Measurements from ENCODE around the gene SORBS1.

SORBS1 gene

DNA sequence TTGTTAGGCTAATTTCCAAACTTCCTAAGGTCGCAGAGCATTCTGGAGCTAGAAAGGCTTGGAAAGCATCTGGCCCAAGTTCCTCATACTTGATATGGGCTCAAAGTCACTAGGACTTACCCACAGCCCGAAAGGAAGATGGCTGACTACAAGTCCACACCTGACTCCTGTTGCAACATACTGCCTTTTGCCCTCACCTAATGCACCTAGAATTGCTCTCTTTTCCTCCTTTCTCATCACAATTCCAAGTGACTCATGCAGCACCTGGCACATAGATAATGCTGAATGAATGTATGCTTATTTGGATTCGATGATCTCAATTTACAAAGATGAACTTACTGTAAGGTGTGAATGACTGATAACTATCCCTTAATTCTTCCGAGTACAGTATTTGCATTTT, 131.5 kb downstream of the SORBS1 start:
- DNase-seq, result no peak

DNA sequence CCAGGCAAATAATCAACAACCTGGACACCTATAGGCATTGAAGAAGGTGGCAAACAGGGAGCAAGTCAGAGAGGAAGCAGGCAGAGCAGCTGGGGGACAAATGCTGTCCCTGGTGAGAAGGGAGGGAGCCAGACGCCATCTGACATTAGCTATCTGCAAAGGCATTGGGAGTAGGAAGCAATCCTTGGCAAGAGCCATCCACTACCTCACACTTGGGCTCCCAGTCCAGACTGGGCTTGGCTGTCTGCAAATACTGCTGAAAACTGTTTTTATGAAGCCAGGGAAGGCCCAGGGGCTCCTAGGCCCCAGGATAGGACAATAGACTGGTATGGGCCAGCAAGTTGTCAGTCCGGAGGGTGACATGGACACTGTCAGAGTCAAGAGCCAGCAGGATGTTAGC, 132.5 kb downstream of the SORBS1 start:
- no peak for DNase-seq

DNA sequence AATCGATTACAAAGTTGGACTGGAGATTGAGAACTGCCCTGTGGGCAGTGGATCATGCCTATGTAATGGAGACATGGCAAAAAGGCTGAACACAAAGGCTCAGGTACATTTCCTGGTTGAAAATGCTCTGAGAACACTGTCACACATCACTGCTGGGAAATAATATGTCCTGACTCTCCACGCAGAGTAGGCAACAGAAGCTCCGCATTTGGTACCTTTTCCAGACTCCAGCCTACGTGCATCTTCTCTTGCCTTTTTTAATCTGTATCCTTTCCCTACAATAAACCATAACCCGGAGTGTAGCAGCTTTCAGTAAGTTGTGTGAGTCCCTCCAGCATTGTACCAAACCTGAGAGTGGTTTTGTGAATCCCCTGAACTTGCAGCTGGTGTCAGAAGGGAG, 134.7 kb downstream of the SORBS1 start:
- DNase-seq, result no peak

DNA sequence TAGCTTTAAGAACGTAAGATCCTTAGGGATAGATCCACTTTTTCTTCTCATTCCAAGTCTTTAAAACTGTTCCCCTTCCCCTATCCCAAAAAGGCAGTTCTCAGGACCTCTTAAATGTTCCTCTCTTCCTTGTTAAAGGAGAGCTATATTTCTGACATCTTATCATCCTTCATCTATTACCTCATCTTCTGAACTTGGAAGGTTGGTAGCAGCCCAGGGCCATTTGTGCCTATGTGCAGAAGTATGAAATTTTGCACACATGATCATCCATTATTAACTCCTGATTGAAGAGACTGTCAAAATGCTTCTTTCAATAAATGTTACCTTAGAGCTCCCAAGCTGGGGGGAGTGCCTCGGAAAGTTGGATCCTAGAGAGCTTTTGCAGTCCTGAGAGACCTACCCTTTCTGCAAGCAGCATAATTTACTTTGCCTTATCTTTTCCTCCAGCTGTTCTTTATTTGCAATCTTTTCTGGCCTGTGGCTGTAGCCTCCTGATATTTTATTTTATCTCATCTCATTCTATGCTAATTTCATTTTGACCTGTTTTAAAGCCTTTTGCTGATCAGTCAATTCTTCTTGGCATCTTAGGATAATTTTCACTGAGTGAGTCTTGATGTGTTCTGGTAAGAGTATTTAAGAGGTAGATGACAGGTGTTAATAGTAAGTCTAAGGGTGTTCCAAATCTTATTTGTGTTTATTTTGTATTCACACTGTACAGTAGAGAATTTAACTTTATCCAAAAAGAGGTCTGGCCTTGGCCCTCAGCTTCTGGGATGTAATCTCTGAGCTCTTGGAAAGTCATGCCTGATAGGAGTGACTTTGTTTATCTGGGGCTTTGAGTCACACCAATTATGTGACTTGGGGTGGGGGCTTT, 135.3 kb downstream of the SORBS1 start:
- no peak for DNase-seq

DNA sequence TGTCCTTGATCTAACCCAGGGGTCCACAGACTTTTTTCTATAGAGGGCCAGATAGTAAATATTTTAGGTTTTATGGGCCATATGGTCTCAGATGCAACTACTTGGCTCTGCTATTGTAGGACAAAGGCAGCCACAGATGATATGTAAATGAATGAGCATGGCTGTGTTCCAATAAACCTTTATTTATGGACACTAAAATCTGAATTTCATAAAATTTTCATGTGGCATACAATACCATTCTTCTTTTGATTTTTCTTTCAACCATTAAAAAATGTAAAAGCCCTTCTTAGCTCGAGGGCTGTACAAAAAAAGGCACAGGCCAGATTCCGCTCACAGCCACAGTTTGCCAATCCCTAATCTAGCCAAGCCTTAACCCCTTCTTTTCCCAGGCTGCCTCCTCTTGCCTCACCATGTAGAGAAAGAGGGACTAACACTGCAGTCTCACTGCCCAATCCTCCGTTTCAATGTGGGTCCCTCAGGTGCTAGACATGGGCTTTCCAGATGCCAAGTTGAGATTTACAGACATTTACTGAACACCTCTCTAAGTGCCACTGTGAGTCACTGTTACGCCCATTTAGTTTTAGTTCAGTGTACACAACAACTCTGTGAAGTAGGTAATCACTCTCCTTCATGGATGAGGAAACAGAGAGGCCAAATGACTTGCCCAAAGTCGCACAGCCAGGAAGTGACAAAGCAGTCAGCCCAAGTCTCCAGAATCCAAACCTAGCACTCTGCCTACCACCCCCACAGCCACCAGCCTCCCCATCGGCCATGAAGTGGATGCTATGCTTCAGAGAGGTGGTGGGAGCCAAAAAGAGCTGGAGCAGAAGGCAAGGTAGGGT, 137.8 kb downstream of the SORBS1 start:
- no peak for DNase-seq

DNA sequence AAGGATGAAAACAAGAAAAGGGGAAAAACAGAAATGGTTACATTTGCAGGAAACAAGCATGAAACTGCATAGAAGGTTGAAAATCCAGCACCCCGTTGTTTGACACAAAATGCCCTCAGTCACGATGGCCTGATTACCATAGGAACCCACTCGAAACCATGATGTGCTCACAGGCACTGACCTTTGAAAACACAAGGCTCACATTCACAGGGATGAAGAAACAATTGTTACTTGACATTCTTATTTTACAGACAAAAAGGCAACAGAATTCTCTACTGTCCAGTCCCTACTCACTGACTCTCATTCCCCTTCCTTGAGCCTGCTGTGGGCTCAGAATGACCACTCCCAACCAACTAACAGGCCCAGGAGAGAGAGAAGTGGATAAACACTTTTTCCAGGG, 138.9 kb downstream of the SORBS1 start:
- DNase-seq, result no peak

DNA sequence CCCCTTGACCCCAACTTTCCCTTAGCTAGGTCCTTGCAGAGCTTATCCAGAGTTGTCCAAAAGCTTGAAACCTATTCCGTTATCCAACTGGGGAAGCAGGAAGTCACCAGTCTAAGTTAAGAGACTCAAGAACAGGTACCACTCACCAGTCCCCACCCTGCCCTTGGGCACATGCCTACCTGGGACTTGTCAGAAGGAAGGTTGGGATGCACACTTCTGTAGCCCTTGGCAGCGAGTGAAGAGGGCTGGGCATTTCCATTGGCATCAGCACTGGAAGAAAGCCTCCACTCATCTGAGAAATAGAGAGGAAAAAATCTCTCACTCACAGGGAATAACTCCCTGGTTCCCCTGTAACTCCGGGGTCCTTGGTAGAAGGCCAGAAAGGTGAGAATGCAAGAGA, 139.4 kb downstream of the SORBS1 start:
- DNase-seq, result no peak

DNA sequence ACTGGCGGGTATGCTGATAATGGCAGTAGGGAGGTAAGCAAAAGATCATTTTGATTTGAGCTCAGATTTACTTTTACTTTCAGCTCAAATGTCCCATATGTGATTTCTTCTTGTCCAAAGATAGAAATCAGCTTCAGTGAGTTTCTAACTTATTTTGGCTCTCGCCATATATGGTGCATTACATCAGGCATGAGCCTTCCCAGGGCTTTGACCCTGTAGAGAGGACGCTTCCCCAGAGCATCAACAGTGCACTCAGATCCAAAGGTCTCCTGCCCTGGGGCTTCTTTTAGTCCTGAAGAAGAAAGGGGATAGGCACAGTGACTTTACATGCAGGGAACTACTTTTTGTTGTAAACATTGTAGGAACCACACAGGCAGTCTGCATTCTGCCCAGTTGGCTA, 141.8 kb downstream of the SORBS1 start:
- DNase-seq, result no peak

DNA sequence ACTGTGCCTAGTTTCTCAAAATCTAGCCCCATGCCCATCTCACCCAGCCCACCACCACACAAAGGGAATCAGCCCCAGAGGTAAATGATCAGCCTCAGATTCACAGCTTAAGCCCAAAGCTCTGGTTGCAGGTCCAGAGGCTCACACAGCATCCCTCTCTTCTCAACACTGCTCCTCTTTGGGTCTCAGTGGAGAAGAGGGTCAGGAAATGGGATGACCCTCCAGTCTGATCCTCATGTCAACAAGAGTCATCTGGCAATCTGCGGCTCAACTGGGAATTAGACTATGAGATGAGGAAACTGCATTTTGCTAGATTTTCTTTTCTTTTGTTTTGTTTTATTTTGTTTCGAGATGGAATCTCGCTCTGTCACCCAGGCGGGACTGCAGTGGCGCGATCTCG, 144.2 kb downstream of the SORBS1 start:
- no peak for DNase-seq

DNA sequence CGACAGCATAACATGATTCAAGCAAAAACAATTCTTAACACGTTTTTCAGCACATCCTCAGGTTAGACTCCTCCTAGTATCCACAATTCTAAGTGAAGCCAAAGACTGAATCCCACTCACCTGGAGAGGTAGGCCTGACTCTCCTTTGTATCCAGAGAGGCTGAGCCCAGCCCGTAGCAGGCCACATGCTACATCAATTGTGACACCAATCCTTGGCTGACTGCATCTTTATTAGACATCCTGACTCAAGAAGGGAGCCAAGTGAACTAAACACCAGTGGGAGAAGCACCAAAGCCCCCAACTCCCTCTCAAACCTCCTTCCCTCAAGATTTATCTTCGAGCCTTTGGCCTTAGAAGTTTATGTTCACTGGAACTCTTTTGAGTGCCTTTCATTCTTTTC, 144.9 kb downstream of the SORBS1 start:
- DNase-seq, result no peak

DNA sequence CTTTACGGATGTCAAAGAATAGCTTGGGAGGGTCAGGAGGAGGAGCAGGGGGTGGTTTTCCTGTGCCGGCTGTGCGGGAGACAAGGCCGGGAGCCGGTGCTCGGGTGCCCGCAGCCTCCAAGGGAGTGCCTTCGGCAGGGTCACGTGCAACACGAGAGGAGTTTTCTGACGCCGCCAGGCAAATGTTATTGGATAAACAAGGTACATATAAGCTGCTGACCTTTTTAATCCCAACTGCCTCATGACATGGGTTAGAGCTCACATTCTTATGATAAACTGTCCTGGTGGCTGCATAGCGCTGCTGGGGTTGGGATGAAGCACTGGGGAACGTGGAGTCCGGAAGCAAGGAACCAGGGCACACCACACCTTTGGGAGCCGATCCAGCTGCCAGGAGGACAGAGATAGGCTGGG, 145.5 kb downstream of the SORBS1 start:
- no peak for DNase-seq

DNA sequence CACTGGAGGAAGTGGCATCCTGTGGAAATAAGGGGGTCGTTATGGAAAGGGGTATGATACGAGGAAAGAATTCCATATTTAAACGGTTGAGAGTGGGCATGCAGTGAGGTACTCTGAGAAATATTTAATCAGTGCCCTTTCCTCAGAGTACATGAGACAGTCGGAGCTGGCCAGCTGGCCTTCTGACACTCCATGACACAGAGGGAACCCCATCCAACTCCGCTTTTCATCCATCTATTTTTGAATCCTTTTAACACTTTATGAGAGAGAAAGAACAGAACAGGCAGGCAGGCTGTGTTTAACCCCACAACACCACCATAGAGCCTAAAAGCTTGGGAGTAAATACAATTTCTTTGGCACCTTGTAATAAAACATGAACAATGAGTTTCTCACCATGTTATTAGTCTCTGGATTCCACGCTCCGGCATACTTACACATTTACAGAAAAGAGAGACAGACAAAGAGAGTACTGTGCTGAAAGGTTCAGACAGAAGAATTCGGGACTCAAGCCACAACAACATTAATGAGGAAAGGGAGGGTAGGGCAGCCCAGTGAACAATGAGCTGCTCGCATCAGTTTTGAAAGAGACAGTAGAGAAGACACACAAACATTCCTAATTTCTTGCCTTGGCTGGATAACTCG, 146.2 kb downstream of the SORBS1 start:
- no peak for DNase-seq

DNA sequence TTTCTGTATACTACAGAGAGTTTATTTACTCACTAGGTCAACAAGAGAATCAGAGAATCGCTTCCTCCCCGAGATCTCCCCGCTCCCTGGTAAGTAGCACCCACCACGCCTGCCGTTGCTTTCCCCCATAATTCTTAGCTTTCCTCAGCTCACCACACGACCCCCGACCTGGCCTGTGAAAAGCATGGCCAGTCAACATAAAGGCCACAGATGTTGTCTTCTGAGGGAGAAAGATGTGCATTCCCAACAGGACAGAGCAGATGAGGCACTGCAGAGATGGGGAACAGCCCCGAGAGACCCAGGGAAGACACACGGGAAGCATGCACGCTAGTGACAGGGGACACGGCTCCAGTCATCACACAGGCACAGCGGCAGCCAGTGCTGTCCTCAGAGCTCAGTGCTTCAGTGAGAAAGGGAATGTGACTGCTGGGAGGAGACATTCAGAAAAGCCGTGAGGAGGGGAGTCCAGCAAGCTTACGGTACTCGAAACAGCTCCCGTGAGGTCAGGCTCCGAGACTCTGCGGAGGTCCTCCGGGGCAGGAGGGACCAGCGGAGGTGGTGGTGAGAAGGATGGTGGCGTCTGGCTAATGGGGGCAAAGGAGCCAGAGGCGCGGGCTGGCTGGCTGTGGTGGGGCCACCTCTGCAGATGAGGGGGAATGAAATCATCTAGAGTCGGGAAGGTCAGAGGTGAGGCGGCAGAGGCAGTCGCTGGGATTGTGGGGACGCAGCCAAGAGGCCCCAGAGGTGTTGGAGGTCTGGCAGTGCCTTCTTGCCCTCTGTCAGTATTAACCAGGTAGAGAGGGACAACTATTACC, 146.9 kb downstream of the SORBS1 start:
- DNase-seq, result no peak

DNA sequence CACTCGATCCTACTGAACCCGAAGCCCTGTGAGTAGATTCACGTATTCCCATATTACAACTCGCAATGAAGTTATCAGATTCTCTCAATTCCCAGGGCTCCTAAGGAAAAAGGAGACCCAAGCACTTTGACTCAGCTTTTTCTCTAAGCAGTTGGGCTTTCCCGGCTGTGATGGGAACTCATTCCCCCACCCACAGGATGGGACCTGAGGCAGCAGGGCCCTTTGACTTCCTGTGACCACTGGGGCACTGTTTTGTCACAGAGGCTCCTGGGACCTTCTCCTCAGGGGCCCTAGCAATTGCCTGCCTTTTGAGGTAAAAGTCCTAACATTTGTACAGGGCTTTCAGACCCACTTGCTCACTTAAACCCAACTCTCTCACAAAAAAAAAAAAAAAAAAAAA, 147.6 kb downstream of the SORBS1 start:
- no peak for DNase-seq

DNA sequence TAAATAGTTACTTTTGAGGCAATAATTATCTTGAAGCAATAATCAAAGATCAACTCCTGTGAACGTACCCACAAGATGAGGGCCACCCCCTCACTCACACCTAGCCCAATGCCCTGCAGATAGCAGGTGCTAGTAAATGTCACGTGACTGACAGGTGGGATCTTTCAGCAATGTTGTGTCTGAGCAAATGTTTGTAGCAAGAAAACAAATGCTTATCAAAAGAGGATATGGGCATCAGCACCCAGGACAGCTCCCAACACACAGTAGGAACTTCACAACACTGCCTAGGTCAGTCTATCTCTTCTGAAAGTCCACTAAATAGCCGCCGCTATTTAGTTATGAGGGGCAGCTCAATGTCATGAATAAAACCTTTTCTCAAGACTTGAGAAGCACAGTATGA, 149.5 kb downstream of the SORBS1 start:
- no peak for DNase-seq

DNA sequence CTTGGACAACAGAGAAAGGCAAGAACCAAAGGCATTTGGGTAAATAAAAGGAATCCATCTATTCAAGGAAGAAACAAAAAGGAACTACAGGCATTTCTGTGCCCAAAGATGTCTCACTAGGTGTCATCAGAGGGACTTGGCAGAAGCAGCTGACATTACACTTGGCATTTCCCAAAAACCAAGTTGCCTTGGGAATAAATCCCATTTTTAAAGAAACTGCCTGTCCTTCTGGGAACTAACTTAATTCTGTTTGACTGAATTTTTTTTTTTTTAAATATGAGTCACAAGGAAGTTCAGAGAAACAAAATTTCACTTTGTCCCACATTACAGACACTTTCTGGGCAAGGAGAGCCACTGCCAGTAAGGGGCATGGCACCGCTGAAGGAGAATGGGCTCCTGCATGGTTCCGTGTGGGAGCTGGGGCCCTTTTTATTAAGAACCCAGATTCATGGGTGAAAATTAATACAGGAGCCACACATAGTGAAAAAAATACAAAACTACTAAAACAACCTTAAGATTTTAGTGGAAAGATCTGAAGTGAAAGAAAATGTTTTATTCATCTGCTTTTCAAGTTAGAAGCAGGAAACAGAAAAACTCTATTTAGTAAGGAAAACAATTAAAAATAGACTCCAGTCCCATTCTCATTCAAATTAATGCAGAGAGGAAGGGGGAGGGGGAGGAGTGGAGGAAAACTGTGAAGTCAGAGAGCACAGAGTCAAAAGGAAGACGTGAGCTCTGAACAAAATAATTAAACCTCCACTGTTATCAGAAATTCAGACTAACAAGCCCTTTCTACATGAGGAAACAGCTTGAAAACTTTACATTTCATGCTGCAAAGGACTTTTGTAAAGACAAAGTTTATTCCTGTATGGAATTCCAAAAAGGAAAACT, 151.9 kb downstream of the SORBS1 start:
- no peak for DNase-seq

DNA sequence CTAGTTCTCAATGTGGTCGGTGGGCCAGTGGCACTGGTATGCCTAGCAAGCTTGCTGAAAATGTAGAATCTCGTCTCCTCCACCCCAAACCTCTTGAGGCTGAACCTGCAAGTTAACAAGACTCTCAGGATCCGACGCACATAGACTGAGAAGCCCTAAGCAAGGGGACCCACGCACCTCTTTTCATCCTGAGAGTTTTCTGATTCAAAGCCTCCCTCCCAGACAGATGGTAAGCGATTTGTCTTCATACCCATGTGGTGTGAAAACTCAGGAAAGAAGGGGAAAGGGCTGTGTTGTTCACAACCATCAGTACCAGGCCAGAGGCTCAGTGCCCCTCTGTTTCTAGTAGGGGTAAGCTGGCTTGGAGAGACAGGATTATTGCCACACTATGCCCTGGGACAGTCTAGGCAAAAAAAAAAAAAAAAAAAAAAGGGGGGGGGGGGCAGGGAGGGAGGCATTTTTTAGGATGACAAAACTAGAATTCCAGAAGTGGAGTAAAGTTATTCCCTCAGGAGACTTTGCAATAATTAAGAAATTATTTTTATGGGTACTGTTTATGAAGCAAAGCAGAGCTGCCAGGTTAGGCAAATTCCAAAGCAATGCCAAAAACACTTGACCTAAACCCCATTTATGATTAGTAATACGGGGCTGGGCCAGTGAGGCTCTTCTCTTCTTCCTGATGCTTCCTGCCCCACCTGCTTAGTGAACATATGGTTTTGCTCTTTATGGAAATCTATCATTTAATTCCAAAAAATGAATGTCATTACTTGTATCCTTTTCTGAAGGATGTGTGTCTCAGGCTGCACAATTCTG, 152.8 kb downstream of the SORBS1 start:
- no peak for DNase-seq

DNA sequence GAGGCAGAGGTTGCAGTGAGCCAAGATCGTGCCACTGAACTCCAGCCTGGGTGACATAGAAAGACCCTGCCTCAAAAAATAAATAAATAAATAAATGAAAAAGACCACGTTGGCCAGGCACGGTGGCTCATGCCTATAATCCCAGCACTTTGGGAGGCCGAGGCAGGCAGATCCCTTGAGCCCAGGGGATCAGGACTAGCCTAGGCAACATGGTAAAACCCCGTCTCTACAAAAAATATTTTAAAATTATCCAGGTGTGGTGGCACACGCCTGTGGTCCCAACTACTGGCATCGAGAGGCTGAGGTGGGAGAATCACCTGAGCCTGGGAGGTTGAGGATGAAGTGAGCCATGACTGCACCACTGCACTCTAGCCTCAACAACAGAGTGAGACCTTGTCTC, 153.6 kb downstream of the SORBS1 start:
- DNase-seq, result no peak

DNA sequence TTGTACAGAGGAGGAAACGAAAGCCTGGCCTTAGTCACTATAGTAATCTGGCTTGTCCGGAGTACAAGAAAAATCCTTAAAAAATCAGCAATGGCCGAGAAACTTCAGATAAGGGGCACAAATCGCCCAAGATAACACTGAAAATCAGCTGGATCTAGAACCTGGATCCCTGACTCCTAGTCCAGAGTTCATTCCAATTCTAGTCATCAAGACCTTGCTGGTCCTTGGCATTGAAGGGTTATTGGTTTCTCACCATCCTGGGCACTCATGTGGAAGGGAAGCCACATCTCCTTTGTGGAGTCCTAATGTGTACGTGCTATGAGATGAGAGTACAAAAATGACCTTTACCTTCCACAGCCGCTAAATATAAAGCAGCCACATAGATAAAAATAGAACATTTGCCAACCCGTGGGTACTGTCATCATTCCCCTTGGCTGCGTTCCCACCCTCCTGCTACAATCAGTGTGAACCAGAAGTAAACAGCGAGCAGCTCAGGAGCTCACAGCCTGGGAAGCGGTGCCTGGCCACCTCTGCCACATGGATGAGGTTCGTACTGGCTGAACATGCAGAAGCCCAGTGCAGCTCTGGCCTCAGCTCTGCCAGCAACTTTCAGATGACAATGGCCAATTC, 154.4 kb downstream of the SORBS1 start:
- no peak for DNase-seq

DNA sequence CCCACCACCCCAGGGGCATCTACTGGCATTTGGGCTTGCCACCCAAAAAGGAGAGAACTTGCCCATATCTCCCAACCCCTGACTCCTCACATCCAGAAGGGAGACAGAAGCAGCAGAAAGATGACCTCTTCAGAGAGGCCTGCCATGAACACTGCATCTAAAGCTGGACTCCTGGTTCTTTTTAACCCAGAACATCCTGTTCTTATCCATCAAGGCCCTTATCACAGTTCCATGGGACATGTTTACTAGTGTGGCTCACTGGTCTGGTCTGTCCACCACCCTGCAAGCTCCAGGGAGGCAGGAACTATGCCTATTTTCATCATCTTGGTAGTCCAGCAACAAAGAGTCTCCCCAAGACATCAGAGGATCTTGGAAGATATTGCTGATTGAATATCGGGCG, 155.5 kb downstream of the SORBS1 start:
- DNase-seq, result no peak

Data from CD4-positive, alpha-beta T cell treated with Interferon alpha-2 for 1 hour (primary cell).